Tibial nerve (tissue), 3 donors: ENCODE measurements around the gene PNPLA7.

ENCODE experiments used
- CTCF ChIP-seq, 5 experiments: fragments of 200-600 bp in 3 of 5; fragments of 450-650 bp in 2 of 5; sonication (generic) in 3 of 5; IDR thresholded peaks; one replicate each; pipeline ENCODE4 v1.5.1; 2016 to 2019; ENCODE audit warnings: antibody characterized with exemption in 5 of 5, mild to moderate bottlenecking in 3 of 5, moderate library complexity in 2 of 5
- POLR2A ChIP-seq, 2 donors: fragments of 450-650 bp; IDR thresholded peaks; one replicate each; pipeline ENCODE4 v1.6.1; 2017; ENCODE audit warnings: antibody characterized with exemption in 2 of 2, mild to moderate bottlenecking in 2 of 2, moderate library complexity in 2 of 2

DNA sequence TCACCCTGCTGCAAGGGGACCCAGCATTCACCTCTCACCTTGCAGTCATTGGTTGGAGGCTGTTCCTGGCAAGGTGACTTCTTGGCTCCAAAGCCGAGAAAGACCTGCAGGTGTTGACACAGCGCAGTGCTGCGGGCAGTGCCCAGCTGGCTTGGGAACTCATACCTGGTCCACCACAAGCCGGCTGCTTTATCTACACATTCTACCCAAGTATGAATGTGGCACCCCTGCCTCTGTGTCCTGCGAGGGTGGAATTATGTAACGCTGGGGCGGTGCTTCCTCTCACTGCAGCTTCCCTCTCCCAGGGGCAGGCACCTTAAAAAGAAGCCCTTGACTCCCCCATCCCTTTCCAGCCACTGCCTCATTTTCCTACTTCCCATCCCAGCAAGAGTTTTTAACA, 42.6 kb upstream of the PNPLA7 start:
- TF ChIP-seq CTCF (IDR thresholded peaks at IDR 0.05) (no peak), POLR2A (IDR thresholded peaks at IDR 0.05) (no peak)
